Spinal cord (tissue), 10 donors: ENCODE results near the gene DCLK2. TPM values are rescaled to one million over a fixed set of nuclear protein-coding genes. Genes with fewer than 3 reads are reported as not detected.
A peak's percentile ranks its signal among the peaks of the same experiment; 100 is the strongest.
"Not testable (repeated sequence)": the region's sequence is repeated elsewhere in the genome, so short reads cannot be mapped to it uniquely, and the experiment has no call there.

ENCODE experiments used
- DNase-seq, 6 donors: peaks; one replicate each; pipeline versions ENCODE4 v3.0.0 to v3.0.0-alpha.2; 2013 to 2015; ENCODE audit warnings: low spot score in 6 of 6, low read depth in 4 of 6
- H3K27ac ChIP-seq: one replicate; pipeline ENCODE4 v1.5.1; 2013; ENCODE audit warnings: low read depth, low read length, control low read depth
- H3K27me3 ChIP-seq: one replicate; pipeline ENCODE4 v1.6.1; 2013; ENCODE audit warnings: low read length; ENCODE audit not compliant: control insufficient read depth, insufficient read depth
- H3K36me3 ChIP-seq: one replicate; pipeline ENCODE4 v1.6.1; 2013; ENCODE audit warnings: low read length; ENCODE audit not compliant: control insufficient read depth, insufficient read depth
- H3K4me1 ChIP-seq: one replicate; pipeline ENCODE4 v1.6.1; 2013; ENCODE audit warnings: low read length; ENCODE audit not compliant: control insufficient read depth, insufficient read depth
- H3K4me3 ChIP-seq: one replicate; pipeline ENCODE4 v1.5.1; 2013; ENCODE audit warnings: low read depth, low read length, control low read depth
- H3K9me3 ChIP-seq: one replicate; pipeline ENCODE4 v1.6.1; 2013; ENCODE audit warnings: low read length; ENCODE audit not compliant: control insufficient read depth, insufficient read depth
- WGBS: methylation state at CpG from one replicate; pipeline ENCODE4 v1.1.5; 2013; ENCODE audit warnings: missing lambda C conversion rate; ENCODE audit not compliant: insufficient coverage; 5-methylcytosine and 5-hydroxymethylcytosine counted together
- polyA plus RNA-seq, 2 donors: library from polyadenylated mRNA; unstranded; fragments of 120-200 nt; gene quantifications; one replicate each; pipeline ENCODE4 v1.2.1, GENCODE V29; 2013; ENCODE audit not compliant: insufficient read length in 2 of 2
- total RNA-seq, 2 donors: library from RNA; depleted of rRNA in 1 of 2; stranded (reverse); fragments of 120-200 nt in 1 of 2; fragments of >200 nt in 1 of 2; gene quantifications; one replicate each; pipeline versions ENCODE4 v1.2.3 to v1.2.4, GENCODE V29; 2013 to 2014
- donor health status: healthy.

DCLK2 gene
- total and polyA plus RNA-seq, 4 donors: 79.1 to 234 (median 156) TPM

DNA sequence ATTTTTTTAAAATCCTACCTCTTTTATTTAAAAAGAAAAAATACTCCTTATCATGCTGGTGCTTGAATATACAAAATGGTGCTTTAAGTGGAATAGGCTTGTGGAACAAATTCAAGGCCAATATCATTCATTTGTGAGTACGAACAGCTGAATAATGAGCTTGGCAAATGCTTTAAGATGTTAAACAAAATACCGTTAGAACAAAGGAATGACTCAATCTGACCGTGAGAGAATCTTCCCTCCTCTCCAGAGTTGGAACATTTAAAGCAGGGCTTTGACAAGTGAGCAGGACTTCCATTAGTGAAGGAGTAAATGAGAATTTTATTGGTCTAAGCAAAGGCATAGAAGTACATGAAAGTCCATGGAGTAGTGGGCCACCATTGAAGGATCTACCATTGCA, 74.5 kb downstream of the DCLK2 start:
- peak in 2 of 6 donors; percentile 56 to 73 for DNase-seq
- Histone ChIP-seq H3K36me3 (peaks cover 3% of the 10 kb centered on the region), H3K9me3 (no peaks in the 10 kb centered on the region), H3K27me3 (no peaks in the 10 kb centered on the region), H3K4me3 (no peak overlapping the region), H3K27ac (peak overlapping the region; percentile 67), H3K4me1 (peaks cover 33% of the 10 kb centered on the region)
- 50% methylated on average over 2 of the region's 3 CpGs for WGBS

DNA sequence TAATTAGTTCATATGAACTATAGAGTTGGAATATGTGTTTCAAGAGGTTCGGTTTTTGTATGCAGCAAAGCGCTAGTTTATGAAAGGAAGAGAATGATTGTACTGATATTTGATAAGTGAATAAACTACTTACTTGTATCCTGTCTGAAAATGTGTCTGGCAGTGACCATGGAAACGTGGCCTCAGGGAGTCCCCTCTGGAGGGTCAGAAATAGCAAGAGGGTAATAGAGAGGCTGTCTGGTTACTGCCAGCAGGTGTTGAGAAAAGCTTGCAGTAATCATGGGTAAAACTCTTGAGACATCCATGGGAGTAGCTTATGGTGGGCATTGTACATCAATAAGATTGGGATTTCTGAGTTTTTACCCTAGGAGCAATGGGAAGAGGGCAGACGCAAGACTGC, 77.1 kb downstream of the DCLK2 start:
- no peak overlapping the region for H3K4me3 ChIP-seq
- DNase-seq: no peak
- H3K4me1 ChIP-seq: peaks cover 29% of the 10 kb centered on the region
- H3K27ac ChIP-seq: no peak overlapping the region
- H3K36me3 ChIP-seq: peaks cover 3% of the 10 kb centered on the region
- H3K9me3 ChIP-seq: no peaks in the 10 kb centered on the region
- H3K27me3 ChIP-seq: no peaks in the 10 kb centered on the region
- WGBS: 90% methylated on average over 4 of the region's 4 CpGs

DNA sequence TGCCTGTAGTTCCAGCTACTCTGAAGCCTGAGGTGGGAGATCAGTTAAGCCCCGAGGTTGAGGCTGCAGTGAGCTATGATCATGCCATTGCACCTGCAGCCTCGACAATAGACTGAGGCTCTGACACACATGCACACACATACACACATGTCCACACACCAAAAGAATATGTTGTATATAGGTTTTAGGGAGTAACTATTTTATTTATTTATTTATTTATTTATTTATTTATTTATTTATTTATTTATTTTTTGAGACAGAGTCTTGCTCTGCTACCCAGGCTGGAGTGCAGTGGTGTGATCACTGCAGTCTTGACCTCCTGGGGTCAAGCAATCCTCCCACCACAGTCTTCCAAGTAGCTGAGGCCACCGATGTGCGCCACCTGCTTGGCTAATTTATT, 78.3 kb downstream of the DCLK2 start:
- WGBS: no CpG with 5 or more reads among the region's 4 CpGs
- H3K27ac ChIP-seq: no peak overlapping the region
- H3K4me1 ChIP-seq: peaks cover 23% of the 10 kb centered on the region
- no peak overlapping the region for H3K4me3 ChIP-seq
- H3K27me3 ChIP-seq: no peaks in the 10 kb centered on the region
- no peak for DNase-seq
- no peaks in the 10 kb centered on the region for H3K9me3 ChIP-seq
- H3K36me3 ChIP-seq: peaks cover 3% of the 10 kb centered on the region

GRCh38 chr4:150158041-150158440, 79.8 kb downstream of the DCLK2 start:
- no peak overlapping the region for H3K27ac ChIP-seq
- no peak for DNase-seq
- no CpG with 5 or more reads among the region's 1 CpG for WGBS
- no peaks in the 10 kb centered on the region for H3K27me3 ChIP-seq
- H3K4me3 ChIP-seq: no peak overlapping the region
- H3K9me3 ChIP-seq: no peaks in the 10 kb centered on the region
- peaks cover 3% of the 10 kb centered on the region for H3K36me3 ChIP-seq
- H3K4me1 ChIP-seq: peaks cover 16% of the 10 kb centered on the region

DNA sequence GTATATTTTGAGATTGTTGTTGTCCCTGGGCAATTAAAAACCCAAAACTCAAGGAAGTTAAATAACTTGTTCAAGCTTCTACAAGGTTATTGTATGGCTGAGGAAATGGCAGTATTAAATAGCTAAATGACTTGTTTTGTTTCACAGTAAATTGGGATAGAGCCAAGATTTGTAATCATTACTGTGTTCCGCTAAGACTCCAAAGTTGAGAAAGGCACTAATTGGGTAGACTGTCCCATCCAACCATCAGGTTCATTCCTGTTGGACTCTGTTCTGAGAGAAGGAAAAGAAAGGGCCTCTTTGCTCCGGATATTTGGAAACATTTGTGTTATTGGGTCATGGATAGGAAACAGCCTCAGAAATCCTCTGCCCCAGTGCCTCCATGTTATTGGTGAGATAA, 82.2 kb downstream of the DCLK2 start:
- H3K27me3 ChIP-seq: no peaks in the 10 kb centered on the region
- H3K36me3 ChIP-seq: peaks cover 3% of the 10 kb centered on the region
- 38% methylated on average over 2 of the region's 2 CpGs for WGBS
- no peak overlapping the region for H3K4me3 ChIP-seq
- peaks cover 9% of the 10 kb centered on the region for H3K4me1 ChIP-seq
- peak overlapping the region; percentile 11 for H3K27ac ChIP-seq
- no peaks in the 10 kb centered on the region for H3K9me3 ChIP-seq
- no peak for DNase-seq

GRCh38 chr4:150161109-150161508, 82.9 kb downstream of the DCLK2 start:
- Histone ChIP-seq H3K27me3 (no peaks in the 10 kb centered on the region), H3K4me3 (no peak overlapping the region), H3K36me3 (peaks cover 3% of the 10 kb centered on the region), H3K27ac (peak overlapping the region; percentile 11), H3K9me3 (no peaks in the 10 kb centered on the region), H3K4me1 (peaks cover 9% of the 10 kb centered on the region)
- peak in 1 of 6 donors; percentile 52 for DNase-seq

GRCh38 chr4:150162020-150162419, 83.8 kb downstream of the DCLK2 start:
- not testable (repeated sequence) for DNase-seq, H3K4me1 ChIP-seq, H3K4me3 ChIP-seq, H3K27me3 ChIP-seq, H3K36me3 ChIP-seq, H3K27ac ChIP-seq, H3K9me3 ChIP-seq
- WGBS: no CpG with 5 or more reads among the region's 2 CpGs

DNA sequence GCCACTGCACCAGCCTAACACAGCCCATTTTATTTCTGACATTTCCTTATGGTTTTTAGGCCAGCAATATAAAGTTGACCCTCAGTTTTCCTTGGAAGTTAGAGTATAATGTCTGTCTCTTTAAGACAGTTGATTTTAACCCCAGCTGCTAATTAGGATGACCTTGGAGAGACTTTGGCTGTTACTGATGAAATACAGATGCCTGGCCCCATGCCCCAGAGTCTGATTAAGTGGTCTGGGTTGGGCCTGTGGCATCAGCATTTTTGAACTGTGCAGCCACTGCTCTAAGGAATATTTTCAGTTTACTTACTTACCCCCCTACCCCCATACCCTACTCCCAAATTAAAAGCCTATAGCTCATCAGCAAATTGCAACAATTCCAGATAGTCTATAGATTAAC, 85.8 kb downstream of the DCLK2 start:
- no peaks in the 10 kb centered on the region for H3K9me3 ChIP-seq
- H3K27me3 ChIP-seq: no peaks in the 10 kb centered on the region
- no peaks in the 10 kb centered on the region for H3K36me3 ChIP-seq
- DNase-seq: no peak
- H3K4me3 ChIP-seq: no peak overlapping the region
- H3K27ac ChIP-seq: no peak overlapping the region
- H3K4me1 ChIP-seq: peaks cover 12% of the 10 kb centered on the region

DNA sequence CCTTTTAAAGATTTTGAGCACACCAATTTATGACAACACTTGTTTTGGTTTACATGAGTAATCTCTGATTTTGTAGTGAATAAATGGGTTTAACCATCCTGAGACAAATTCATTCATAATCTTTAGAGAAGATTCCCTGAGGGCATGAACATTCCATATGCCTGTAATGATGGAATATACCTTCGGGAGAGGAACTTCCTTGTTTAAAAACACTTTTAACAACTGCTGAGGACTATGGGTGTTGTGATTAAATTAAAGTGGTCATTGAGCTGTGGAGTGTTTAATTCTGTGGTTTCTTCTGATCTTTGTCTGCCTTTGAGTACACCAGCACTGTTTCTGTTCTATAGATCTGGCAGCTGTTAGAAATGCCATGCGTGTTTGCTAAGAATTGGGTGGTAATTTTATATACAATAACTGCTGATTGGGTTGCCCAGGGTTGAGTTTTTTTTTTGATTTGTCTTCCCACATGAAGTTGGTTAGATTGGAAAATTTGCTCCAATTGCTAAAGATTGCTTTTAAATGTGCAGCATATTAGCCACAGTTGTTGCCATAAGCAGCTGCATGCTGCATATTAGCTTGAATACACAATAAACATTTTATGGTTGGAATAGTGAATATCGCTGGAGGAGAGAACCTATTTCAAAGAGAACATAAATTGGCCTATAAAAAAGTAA, 86.8 kb downstream of the DCLK2 start:
- H3K27me3 ChIP-seq: no peaks in the 10 kb centered on the region
- H3K36me3 ChIP-seq: no peaks in the 10 kb centered on the region
- no peak overlapping the region for H3K27ac ChIP-seq
- H3K4me3 ChIP-seq: no peak overlapping the region
- peaks cover 10% of the 10 kb centered on the region for H3K4me1 ChIP-seq
- DNase-seq: peak in 1 of 6 donors; percentile 51
- no peaks in the 10 kb centered on the region for H3K9me3 ChIP-seq
- no CpG with 5 or more reads among the region's 3 CpGs for WGBS

DNA sequence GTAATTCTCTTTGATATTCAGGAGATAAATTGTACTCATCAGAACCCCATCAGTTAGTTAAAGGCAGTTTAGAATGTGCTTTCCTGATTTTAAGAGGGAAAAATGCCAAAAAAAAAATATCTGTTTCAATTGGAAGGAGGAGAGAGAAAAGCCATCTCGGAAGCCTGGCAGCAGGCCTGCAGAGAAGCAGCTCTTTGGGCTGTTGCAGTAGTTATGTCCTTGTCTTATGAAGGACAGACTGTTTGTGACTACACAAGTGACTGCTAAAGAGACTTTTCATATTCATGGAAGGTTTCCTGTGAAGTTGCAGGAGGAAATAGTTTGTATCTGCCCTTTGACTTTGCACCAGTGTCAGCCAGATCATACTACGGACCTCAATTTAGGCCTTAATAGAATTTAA, 88.8 kb downstream of the DCLK2 start:
- H3K9me3 ChIP-seq: no peaks in the 10 kb centered on the region
- H3K27me3 ChIP-seq: no peaks in the 10 kb centered on the region
- peak in 2 of 6 donors; percentile 35 to 39 for DNase-seq
- H3K27ac ChIP-seq: no peak overlapping the region
- WGBS: 31% methylated on average over 1 of the region's 2 CpGs
- H3K36me3 ChIP-seq: no peaks in the 10 kb centered on the region
- H3K4me1 ChIP-seq: peaks cover 15% of the 10 kb centered on the region
- no peak overlapping the region for H3K4me3 ChIP-seq
